ENCODE data around the gene CMTM6. TPM values are rescaled to one million over a fixed set of nuclear protein-coding genes. Genes with fewer than 3 reads are reported as not detected.

CMTM6 gene
- total RNA-seq, 1 donor from 2014 or later = 70.2 TPM

GRCh38 chr3:32454111-32454510 lies 48.5 kb downstream of the CMTM6 start:
- no peak overlapping the region for H3K27ac ChIP-seq
- H3K4me3 ChIP-seq = no peak overlapping the region
- no peak overlapping the region for H2AFZ ChIP-seq (replicated peaks)
- Mint-ChIP-seq H3K27ac (no peak overlapping the region), H3K4me3 (no peak overlapping the region), H3K4me1 (peaks cover 22% of the 10 kb centered on the region), H3K36me3 (peaks cover 3% of the 10 kb centered on the region), H3K27me3 (ENCODE audit: insufficient read depth, low read depth) (peaks cover 2% of the 10 kb centered on the region), H3K9me3 (no peaks in the 10 kb centered on the region)
- H3K36me3 ChIP-seq = no peaks in the 10 kb centered on the region
- peaks cover 16% of the 10 kb centered on the region for H3F3A ChIP-seq (ENCODE audit: low read depth)
- no peak for DNase-seq (ENCODE audit: low spot score)
- H3K4me2 ChIP-seq = no peak overlapping the region
- no peaks in the 10 kb centered on the region for H3K9me3 ChIP-seq (ENCODE audit: low read depth)
- no peaks in the 10 kb centered on the region for H3K79me2 ChIP-seq (ENCODE audit: low read depth)
- no peaks in the 10 kb centered on the region for H4K20me1 ChIP-seq (ENCODE audit: low read depth)
- H3K27me3 ChIP-seq = no peaks in the 10 kb centered on the region
- no peak overlapping the region for H3K9ac ChIP-seq
- TF ChIP-seq EZH2 (IDR thresholded peaks at IDR 0.05) = no peak
- TF ChIP-seq EZH2phosphoT487 (IDR thresholded peaks at IDR 0.05) = no peak
- TF ChIP-seq, protein P1, sequence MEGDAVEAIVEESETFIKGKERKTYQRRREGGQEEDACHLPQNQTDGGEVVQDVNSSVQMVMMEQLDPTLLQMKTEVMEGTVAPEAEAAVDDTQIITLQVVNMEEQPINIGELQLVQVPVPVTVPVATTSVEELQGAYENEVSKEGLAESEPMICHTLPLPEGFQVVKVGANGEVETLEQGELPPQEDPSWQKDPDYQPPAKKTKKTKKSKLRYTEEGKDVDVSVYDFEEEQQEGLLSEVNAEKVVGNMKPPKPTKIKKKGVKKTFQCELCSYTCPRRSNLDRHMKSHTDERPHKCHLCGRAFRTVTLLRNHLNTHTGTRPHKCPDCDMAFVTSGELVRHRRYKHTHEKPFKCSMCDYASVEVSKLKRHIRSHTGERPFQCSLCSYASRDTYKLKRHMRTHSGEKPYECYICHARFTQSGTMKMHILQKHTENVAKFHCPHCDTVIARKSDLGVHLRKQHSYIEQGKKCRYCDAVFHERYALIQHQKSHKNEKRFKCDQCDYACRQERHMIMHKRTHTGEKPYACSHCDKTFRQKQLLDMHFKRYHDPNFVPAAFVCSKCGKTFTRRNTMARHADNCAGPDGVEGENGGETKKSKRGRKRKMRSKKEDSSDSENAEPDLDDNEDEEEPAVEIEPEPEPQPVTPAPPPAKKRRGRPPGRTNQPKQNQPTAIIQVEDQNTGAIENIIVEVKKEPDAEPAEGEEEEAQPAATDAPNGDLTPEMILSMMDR (IDR thresholded peaks at IDR 0.05) = no peak
- H3K4me1 ChIP-seq = peaks cover 51% of the 10 kb centered on the region

- Histone ChIP-seq H3K9me3 (ENCODE audit: low read depth) (no peaks in the 10 kb centered on the region), H3K9ac (no peak overlapping the region), H3K36me3 (no peaks in the 10 kb centered on the region), H3F3A (ENCODE audit: low read depth) (peaks cover 22% of the 10 kb centered on the region), H3K4me2 (no peak overlapping the region), H3K4me3 (no peak overlapping the region), H3K79me2 (ENCODE audit: low read depth) (no peaks in the 10 kb centered on the region), H3K4me1 (peaks cover 57% of the 10 kb centered on the region), H3K27ac (no peak overlapping the region), H4K20me1 (ENCODE audit: low read depth) (no peaks in the 10 kb centered on the region), H2AFZ (replicated peaks) (no peak overlapping the region), H3K27me3 (no peaks in the 10 kb centered on the region)
- H3K27ac Mint-ChIP-seq = no peak overlapping the region
- peaks cover 3% of the 10 kb centered on the region for H3K36me3 Mint-ChIP-seq
- H3K9me3 Mint-ChIP-seq = no peaks in the 10 kb centered on the region
- H3K4me3 Mint-ChIP-seq = no peak overlapping the region
- no peak for DNase-seq (ENCODE audit: low spot score)
- H3K27me3 Mint-ChIP-seq (ENCODE audit: insufficient read depth, low read depth) = peaks cover 5% of the 10 kb centered on the region
- peaks cover 21% of the 10 kb centered on the region for H3K4me1 Mint-ChIP-seq
- TF ChIP-seq, protein P1 (IDR thresholded peaks at IDR 0.05) = no peak
- no peak for TF ChIP-seq EZH2 (IDR thresholded peaks at IDR 0.05)
- no peak for TF ChIP-seq EZH2phosphoT487 (IDR thresholded peaks at IDR 0.05)
Observed at GRCh38 chr3:32453346-32453745, 49.3 kb downstream of the CMTM6 start.

- Histone ChIP-seq H3K4me3 (no peak overlapping the region), H3K27ac (no peak overlapping the region), H3K79me2 (ENCODE audit: low read depth) (no peaks in the 10 kb centered on the region), H4K20me1 (ENCODE audit: low read depth) (no peaks in the 10 kb centered on the region), H2AFZ (replicated peaks) (no peak overlapping the region), H3K27me3 (no peaks in the 10 kb centered on the region), H3K4me1 (peaks cover 66% of the 10 kb centered on the region), H3K9me3 (ENCODE audit: low read depth) (no peaks in the 10 kb centered on the region), H3K36me3 (no peaks in the 10 kb centered on the region), H3K4me2 (peak overlapping the region; percentile 57), H3K9ac (no peak overlapping the region), H3F3A (ENCODE audit: low read depth) (peaks cover 22% of the 10 kb centered on the region)
- Mint-ChIP-seq H3K4me1 (peaks cover 18% of the 10 kb centered on the region), H3K9me3 (no peaks in the 10 kb centered on the region), H3K36me3 (no peaks in the 10 kb centered on the region), H3K27me3 (ENCODE audit: insufficient read depth, low read depth) (peaks cover 6% of the 10 kb centered on the region), H3K27ac (no peak overlapping the region), H3K4me3 (no peak overlapping the region)
- TF ChIP-seq EZH2phosphoT487 (IDR thresholded peaks at IDR 0.05) = no peak
- no peak for TF ChIP-seq EZH2 (IDR thresholded peaks at IDR 0.05)
- TF ChIP-seq, protein P1 (IDR thresholded peaks at IDR 0.05) = no peak
- DNase-seq (ENCODE audit: low spot score) = no peak
Observed at GRCh38 chr3:32452009-32452408, 50.6 kb downstream of the CMTM6 start.
